BLaER1 treated with 17β-estradiol and CSF1 and Interleukin-3, amounts not matched to agents 10 nM and 100 nM (cell line): ENCODE data around the gene POLA1.

Experiments
- H3K27ac ChIP-seq, 11 experiments: shearing (Covaris generic); formaldehyde crosslinking; 2 replicates each; pipeline ENCODE4 v1.8.1; 2022
- H3K27me3 ChIP-seq, 11 experiments: shearing (Covaris generic); formaldehyde crosslinking; 2 replicates each; pipeline ENCODE4 v1.8.1; 2022
- H3K36me3 ChIP-seq, 11 experiments: shearing (Covaris generic); formaldehyde crosslinking; 2 replicates each; pipeline ENCODE4 v1.8.1; 2022
- H3K4me1 ChIP-seq, 10 experiments: shearing (Covaris generic); formaldehyde crosslinking; 2 replicates each; pipeline ENCODE4 v1.8.1; 2022
- H3K4me2 ChIP-seq, 11 experiments: shearing (Covaris generic); formaldehyde crosslinking; 2 replicates each; pipeline ENCODE4 v1.8.1; 2022
- H3K4me3 ChIP-seq, 10 experiments: shearing (Covaris generic); formaldehyde crosslinking; 2 replicates each; pipeline ENCODE4 v1.8.1; 2022
- H3K9ac ChIP-seq, 11 experiments: shearing (Covaris generic); formaldehyde crosslinking; 2 replicates each; pipeline ENCODE4 v1.8.1; 2022
- H3K9me3 ChIP-seq, 11 experiments: shearing (Covaris generic); formaldehyde crosslinking; replicated peaks in 1 of 11; 2 replicates each; pipeline ENCODE4 v1.8.1; 2022
- H4K20me1 ChIP-seq, 11 experiments: shearing (Covaris generic); formaldehyde crosslinking; 2 replicates each; pipeline ENCODE4 v1.8.1; 2022
- Cebpa-rat ChIP-seq, 11 experiments: shearing (Covaris generic); IDR thresholded peaks; 2 replicates each; pipeline ENCODE4 v1.8.1; 2022

The POLA1 gene

GRCh38 chrX:24657671-24658386 lies 35.9 kb upstream of the POLA1 start:
- no peak for TF ChIP-seq Cebpa-rat (IDR thresholded peaks at IDR 0.05)
- no peak overlapping the region for H3K27ac ChIP-seq
- no peaks in the 10 kb centered on the region for H3K9me3 ChIP-seq
- no peaks in the 10 kb centered on the region for H3K36me3 ChIP-seq
- no peak overlapping the region for H3K9ac ChIP-seq
- no peak overlapping the region for H3K4me3 ChIP-seq
- H3K4me2 ChIP-seq = no peak overlapping the region
- H3K4me1 ChIP-seq = no peaks in the 10 kb centered on the region
- H4K20me1 ChIP-seq = no peaks in the 10 kb centered on the region; a peak in 1 of 22 replicates
- peaks cover 0 to 16% (median 0%) of the 10 kb centered on the region in 11 experiments; a peak in 6 of 22 replicates for H3K27me3 ChIP-seq

DNA sequence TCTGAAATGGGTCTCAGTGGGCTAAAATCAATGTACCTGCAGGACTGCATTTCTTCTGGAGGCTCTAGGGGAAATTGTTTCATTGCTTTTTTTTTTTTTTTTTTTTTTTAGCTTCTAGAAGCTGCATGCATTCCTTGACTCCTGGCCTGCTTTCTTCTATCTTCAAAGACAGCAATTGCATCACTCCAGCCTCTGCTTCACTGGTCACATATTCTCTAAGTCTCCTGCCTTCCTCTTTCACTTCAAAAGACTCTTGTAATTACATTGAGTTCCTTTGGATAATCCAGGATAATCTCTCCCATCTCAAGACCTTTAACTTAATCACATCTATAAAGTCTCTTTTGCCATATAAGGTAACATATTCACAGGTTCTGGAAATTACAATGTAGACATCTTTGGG lies 35.3 kb upstream of the POLA1 start:
- Histone ChIP-seq H3K9me3 (no peaks in the 10 kb centered on the region), H3K36me3 (no peaks in the 10 kb centered on the region), H4K20me1 (no peaks in the 10 kb centered on the region; a peak in 1 of 22 replicates), H3K27ac (no peak overlapping the region), H3K4me1 (no peaks in the 10 kb centered on the region), H3K9ac (no peak overlapping the region), H3K4me3 (no peak overlapping the region), H3K4me2 (no peak overlapping the region), H3K27me3 (peaks cover 0 to 16% (median 0%) of the 10 kb centered on the region in 11 experiments; a peak in 6 of 22 replicates)
- no peak for TF ChIP-seq Cebpa-rat (IDR thresholded peaks at IDR 0.05)

- H3K27ac ChIP-seq = no peak overlapping the region
- no peaks in the 10 kb centered on the region for H3K9me3 ChIP-seq
- H4K20me1 ChIP-seq = no peaks in the 10 kb centered on the region; a peak in 1 of 22 replicates
- no peaks in the 10 kb centered on the region for H3K36me3 ChIP-seq
- no peak overlapping the region for H3K4me2 ChIP-seq
- no peak overlapping the region for H3K4me3 ChIP-seq
- H3K27me3 ChIP-seq = peaks cover 0 to 16% (median 0%) of the 10 kb centered on the region in 11 experiments; a peak in 6 of 22 replicates
- H3K4me1 ChIP-seq = no peaks in the 10 kb centered on the region
- TF ChIP-seq Cebpa-rat (IDR thresholded peaks at IDR 0.05) = no peak
- no peak overlapping the region for H3K9ac ChIP-seq
These were observed 34.6 kb upstream of the POLA1 start for GRCh38 chrX:24659106-24659505.

- H3K4me3 ChIP-seq = no peak overlapping the region
- no peaks in the 10 kb centered on the region for H3K4me1 ChIP-seq
- no peak overlapping the region for H3K27ac ChIP-seq
- TF ChIP-seq Cebpa-rat (IDR thresholded peaks at IDR 0.05) = no peak
- no peaks in the 10 kb centered on the region; a peak in 1 of 22 replicates for H4K20me1 ChIP-seq
- H3K9ac ChIP-seq = no peak overlapping the region
- peaks cover 0 to 16% (median 0%) of the 10 kb centered on the region in 11 experiments; a peak in 6 of 22 replicates for H3K27me3 ChIP-seq
- H3K36me3 ChIP-seq = no peaks in the 10 kb centered on the region
- no peak overlapping the region for H3K4me2 ChIP-seq
- H3K9me3 ChIP-seq = no peaks in the 10 kb centered on the region
These were observed 34.1 kb upstream of the POLA1 start for GRCh38 chrX:24659646-24660045.

DNA sequence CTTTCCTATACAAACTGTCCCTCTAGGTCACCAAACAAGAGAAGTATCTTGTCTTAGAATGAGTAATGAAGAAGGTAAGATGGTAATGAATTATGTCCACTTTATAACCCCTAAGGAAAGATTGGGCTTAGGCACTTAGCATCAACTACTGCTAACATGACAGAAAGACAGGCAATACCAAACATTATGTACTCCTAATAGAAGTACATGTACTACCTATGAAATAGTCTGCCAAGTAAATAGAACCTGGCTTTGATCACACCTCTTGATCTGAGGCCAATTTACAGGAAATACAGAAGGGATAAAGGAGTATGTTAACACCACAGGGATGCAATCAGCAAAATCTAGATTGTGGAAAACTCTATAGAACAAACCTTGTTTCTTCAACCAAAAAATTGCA lies 32.4 kb upstream of the POLA1 start:
- Histone ChIP-seq H4K20me1 (no peaks in the 10 kb centered on the region; a peak in 1 of 22 replicates), H3K4me3 (no peak overlapping the region), H3K9me3 (no peaks in the 10 kb centered on the region), H3K4me2 (no peak overlapping the region), H3K4me1 (no peaks in the 10 kb centered on the region), H3K9ac (no peak overlapping the region), H3K27me3 (peaks cover 0 to 16% (median 0%) of the 10 kb centered on the region in 11 experiments; a peak in 6 of 22 replicates), H3K36me3 (no peaks in the 10 kb centered on the region), H3K27ac (no peak overlapping the region)
- TF ChIP-seq Cebpa-rat (IDR thresholded peaks at IDR 0.05) = no peak

GRCh38 chrX:24662352-24662751 lies 31.4 kb upstream of the POLA1 start:
- H4K20me1 ChIP-seq = no peaks in the 10 kb centered on the region; a peak in 1 of 22 replicates
- no peak overlapping the region for H3K4me2 ChIP-seq
- H3K36me3 ChIP-seq = no peaks in the 10 kb centered on the region
- no peak overlapping the region for H3K27ac ChIP-seq
- peaks cover 0 to 16% (median 0%) of the 10 kb centered on the region in 11 experiments; a peak in 6 of 22 replicates for H3K27me3 ChIP-seq
- TF ChIP-seq Cebpa-rat (IDR thresholded peaks at IDR 0.05) = no peak
- H3K4me3 ChIP-seq = no peak overlapping the region
- H3K9ac ChIP-seq = no peak overlapping the region
- no peaks in the 10 kb centered on the region for H3K4me1 ChIP-seq
- H3K9me3 ChIP-seq = no peaks in the 10 kb centered on the region

DNA sequence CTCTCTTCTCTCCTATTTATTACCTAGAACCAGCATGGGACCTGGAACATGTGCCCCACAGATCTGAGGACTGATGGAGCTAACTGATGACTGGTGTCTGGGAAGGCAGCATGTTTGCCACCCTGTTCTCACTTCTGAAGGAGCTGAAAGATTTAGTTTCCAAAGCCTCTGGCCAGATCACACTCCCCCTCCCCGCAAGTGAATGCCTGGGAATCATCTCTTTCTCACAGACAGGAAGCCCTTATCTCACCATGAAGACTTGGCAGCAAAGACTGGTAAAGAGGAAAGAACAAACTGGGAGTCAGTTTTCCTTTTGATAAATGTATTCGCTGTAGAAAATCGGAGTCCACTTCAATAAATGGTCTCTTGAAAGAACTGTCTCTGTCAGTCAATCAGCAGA lies 25.6 kb upstream of the POLA1 start:
- no peak overlapping the region for H3K9ac ChIP-seq
- H3K27ac ChIP-seq = no peak overlapping the region
- H3K27me3 ChIP-seq = peaks cover 0 to 6% (median 0%) of the 10 kb centered on the region in 11 experiments; a peak in 2 of 22 replicates
- no peak overlapping the region for H3K4me2 ChIP-seq
- H3K4me1 ChIP-seq = no peaks in the 10 kb centered on the region
- no peak for TF ChIP-seq Cebpa-rat (IDR thresholded peaks at IDR 0.05)
- no peaks in the 10 kb centered on the region for H4K20me1 ChIP-seq
- H3K4me3 ChIP-seq = no peak overlapping the region
- no peaks in the 10 kb centered on the region for H3K36me3 ChIP-seq
- H3K9me3 ChIP-seq = no peaks in the 10 kb centered on the region

GRCh38 chrX:24672701-24673190 lies 21.0 kb upstream of the POLA1 start:
- no peak for TF ChIP-seq Cebpa-rat (IDR thresholded peaks at IDR 0.05)
- H4K20me1 ChIP-seq = no peaks in the 10 kb centered on the region
- no peaks in the 10 kb centered on the region for H3K4me1 ChIP-seq
- peaks cover 0 to 9% (median 0%) of the 10 kb centered on the region in 11 experiments; a peak in 1 of 22 replicates for H3K27me3 ChIP-seq
- H3K36me3 ChIP-seq = no peaks in the 10 kb centered on the region
- H3K9ac ChIP-seq = no peak overlapping the region
- H3K9me3 ChIP-seq = no peaks in the 10 kb centered on the region
- no peak overlapping the region for H3K4me3 ChIP-seq
- no peak overlapping the region for H3K4me2 ChIP-seq
- no peak overlapping the region for H3K27ac ChIP-seq

DNA sequence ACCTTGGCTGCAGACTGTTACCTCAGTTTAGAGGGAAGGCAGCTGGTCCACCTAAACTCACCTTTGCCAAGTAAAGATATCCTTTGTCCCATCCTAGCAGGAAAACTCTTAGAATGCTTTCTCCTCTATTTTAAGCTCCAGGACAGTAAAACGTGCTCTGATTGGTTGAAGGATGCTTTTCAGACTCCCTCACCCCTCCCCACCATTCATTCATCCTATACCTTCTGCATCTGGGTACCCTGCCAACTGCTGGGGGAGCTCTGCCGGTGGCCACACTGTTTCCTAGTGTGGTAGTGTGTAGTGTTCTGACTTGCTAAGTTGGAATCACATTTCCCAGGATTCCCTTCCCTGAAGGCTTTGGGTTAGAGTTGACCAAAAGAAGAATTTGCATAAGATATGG lies 20.3 kb upstream of the POLA1 start:
- Histone ChIP-seq H3K9ac (no peak overlapping the region), H3K27me3 (peaks cover 0 to 3% (median 0%) of the 10 kb centered on the region in 11 experiments; a peak in 1 of 22 replicates), H3K4me1 (no peaks in the 10 kb centered on the region), H3K27ac (no peak overlapping the region), H3K4me3 (no peak overlapping the region), H3K36me3 (no peaks in the 10 kb centered on the region), H3K4me2 (no peak overlapping the region), H3K9me3 (no peaks in the 10 kb centered on the region), H4K20me1 (no peaks in the 10 kb centered on the region)
- no peak for TF ChIP-seq Cebpa-rat (IDR thresholded peaks at IDR 0.05)
